GM19328 (cell line): ENCODE results near the gene SLC39A3.

Experiments used
- ATAC-seq: cut with Tn5 transposase; IDR thresholded peaks from one replicate; pipeline ENCODE4 v1.9.1; 2021; ENCODE audit warnings: mild to moderate bottlenecking, moderate library complexity; ENCODE audit not compliant: unreplicated experiment

SLC39A3 gene

GRCh38 chr19:2750808-2751437 lies 11.1 kb upstream of the SLC39A3 start:
- ATAC-seq, result no peak

- ATAC-seq, result no peak
Observed at GRCh38 chr19:2747349-2747748, 7.5 kb upstream of the SLC39A3 start.

- ATAC-seq, result no peak
Observed at GRCh38 chr19:2744113-2744512, 4.3 kb upstream of the SLC39A3 start.

- no peak for ATAC-seq
Observed at GRCh38 chr19:2743099-2743498, 3.3 kb upstream of the SLC39A3 start.

GRCh38 chr19:2740314-2740656 lies 468 bp upstream of the SLC39A3 start:
- ATAC-seq, result no peak

GRCh38 chr19:2736550-2737190 lies 3.1 kb downstream of the SLC39A3 start:
- ATAC-seq, result no peak

- no peak for ATAC-seq
Observed at GRCh38 chr19:2735374-2735773, 4.4 kb downstream of the SLC39A3 start.

- no peak for ATAC-seq
Observed at GRCh38 chr19:2734589-2735288, 5.1 kb downstream of the SLC39A3 start.

- ATAC-seq, result no peak
Observed at GRCh38 chr19:2733930-2734588, 5.8 kb downstream of the SLC39A3 start.

GRCh38 chr19:2732883-2733282 lies 6.9 kb downstream of the SLC39A3 start:
- no peak for ATAC-seq

GRCh38 chr19:2732157-2732725 lies 7.6 kb downstream of the SLC39A3 start:
- ATAC-seq, result no peak

- ATAC-seq, result no peak
Observed at GRCh38 chr19:2731181-2731995, 8.4 kb downstream of the SLC39A3 start.

GRCh38 chr19:2729943-2730818 lies 9.6 kb downstream of the SLC39A3 start:
- no peak for ATAC-seq

GRCh38 chr19:2728783-2729387 lies 10.9 kb downstream of the SLC39A3 start:
- ATAC-seq, result no peak

- ATAC-seq, result no peak
Observed at GRCh38 chr19:2727640-2727944, 12.2 kb downstream of the SLC39A3 start.

- ATAC-seq, result no peak
Observed at GRCh38 chr19:2726904-2727639, 12.7 kb downstream of the SLC39A3 start.

GRCh38 chr19:2726160-2726855 lies 13.5 kb downstream of the SLC39A3 start:
- no peak for ATAC-seq

- no peak for ATAC-seq
Observed at GRCh38 chr19:2724148-2724557, 15.7 kb downstream of the SLC39A3 start.
